ENCODE data around the gene PXYLP1. TPM values are rescaled to one million over a fixed set of nuclear protein-coding genes. Genes with fewer than 3 reads are reported as not detected.
"Not testable (repeated sequence)": the region's sequence is repeated elsewhere in the genome, so short reads cannot be mapped to it uniquely, and the experiment has no call there.

PXYLP1 gene
- total and polyA plus RNA-seq, 2 experiments from 2014 or later, result 15.8 to 18.7 TPM

- in situ Hi-C loops (cut with MboI), result no loop called here
- no peak for DNase-seq
Observed at GRCh38 chr3:141292356-141293058, 60.9 kb downstream of the PXYLP1 start.

DNA sequence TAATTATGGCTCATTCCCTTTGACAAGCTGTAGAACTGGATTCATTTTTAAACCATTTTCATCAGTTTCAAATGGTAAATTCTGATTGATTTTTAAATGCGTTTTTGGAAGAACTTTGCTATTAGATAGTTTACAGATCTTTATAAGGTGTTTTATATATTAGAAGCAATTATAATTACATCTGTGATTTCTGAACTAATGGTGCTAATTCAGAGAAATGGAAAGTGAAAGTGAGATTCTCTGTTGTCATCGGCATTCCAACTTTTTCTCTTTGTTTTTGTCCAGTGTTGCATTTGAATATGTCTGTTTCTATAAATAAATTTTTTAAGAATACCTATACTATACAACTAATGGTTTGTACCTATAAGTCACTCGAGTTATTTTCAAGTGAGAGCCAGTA is 62.7 kb downstream of the PXYLP1 start:
- in situ Hi-C loops (cut with MboI), result no loop called here
- Histone ChIP-seq H3K27ac (peak overlapping the region; percentile 68), H3K9me2 (ENCODE audit: insufficient read depth) (no peaks in the 10 kb centered on the region)

More at GRCh38 chr3:141292356-141293058, 60.9 kb downstream of the PXYLP1 start:
- Histone ChIP-seq H3K36me3 (ENCODE audit: low read depth) (0 out of 2 replicates have a peak, but pooled peaks cover 5% of the 10 kb centered on the region), H3K27me3 (replicated peaks; ENCODE audit: insufficient read depth) (no peaks in the 10 kb centered on the region), H3K9me2 (ENCODE audit: insufficient read depth) (no peaks in the 10 kb centered on the region), H3K27ac (no peak overlapping the region), H3K9ac (no peak overlapping the region), H4K20me1 (ENCODE audit: insufficient read depth) (no peaks in the 10 kb centered on the region), H3K4me2 (ENCODE audit: unreplicated experiment) (no peak overlapping the region), H3K4me3 (no peak overlapping the region), H2AFZ (no peak overlapping the region), H3K79me2 (ENCODE audit: insufficient read depth) (no peaks in the 10 kb centered on the region), H3K9me3 (ENCODE audit: low read depth) (no peaks in the 10 kb centered on the region), H3F3A (ENCODE audit: insufficient read depth) (peaks cover 9% of the 10 kb centered on the region; the same call in 1 of the 2 replicates), H3K4me1 (ENCODE audit: insufficient read depth) (peaks cover 16% of the 10 kb centered on the region)
- TF ChIP-seq EZH2phosphoT487 (IDR thresholded peaks at IDR 0.05; ENCODE audit: insufficient read depth, low read depth) (no peak), EZH2 (IDR thresholded peaks at IDR 0.05; ENCODE audit: insufficient read depth, poor library complexity, severe bottlenecking) (no peak)
- 95 to 96% methylated on average over 19 of the region's 19 CpGs for WGBS, 2 experiments (ENCODE audit: low coverage in 1 of 2, low lambda C conversion rate in 2 of 2, missing lambda C conversion rate in 2 of 2)

GRCh38 chr3:141294848-141295247 is 63.2 kb downstream of the PXYLP1 start:
- Histone ChIP-seq H4K20me1 (ENCODE audit: insufficient read depth) (no peaks in the 10 kb centered on the region), H3K27me3 (replicated peaks; ENCODE audit: insufficient read depth) (no peaks in the 10 kb centered on the region), H3K4me1 (ENCODE audit: insufficient read depth) (peaks cover 16% of the 10 kb centered on the region), H3K9ac (peak overlapping the region; percentile 73), H3K4me2 (ENCODE audit: unreplicated experiment) (peak overlapping the region; percentile 97), H3K79me2 (ENCODE audit: insufficient read depth) (no peaks in the 10 kb centered on the region), H3K4me3 (peak overlapping the region; percentile 73), H3F3A (ENCODE audit: insufficient read depth) (peaks cover 9% of the 10 kb centered on the region; the same call in 1 of the 2 replicates), H3K36me3 (ENCODE audit: low read depth) (0 out of 2 replicates have a peak, but pooled peaks cover 5% of the 10 kb centered on the region), H3K9me2 (ENCODE audit: insufficient read depth) (no peaks in the 10 kb centered on the region), H3K27ac (peak overlapping the region; percentile 68), H2AFZ (peak overlapping the region; percentile 64), H3K9me3 (ENCODE audit: low read depth) (no peaks in the 10 kb centered on the region)
- DNase-seq, result peak; percentile 89
- in situ Hi-C loops (cut with MboI), result no loop called here
- WGBS, 2 experiments (ENCODE audit: low coverage in 1 of 2, low lambda C conversion rate in 2 of 2, missing lambda C conversion rate in 2 of 2), result 2 to 4% methylated on average over 2 of the region's 2 CpGs
- no peak for TF ChIP-seq EZH2 (IDR thresholded peaks at IDR 0.05; ENCODE audit: insufficient read depth, poor library complexity, severe bottlenecking)
- no peak for TF ChIP-seq EZH2phosphoT487 (IDR thresholded peaks at IDR 0.05; ENCODE audit: insufficient read depth, low read depth)

More for the DNA sequence above, 62.7 kb downstream of the PXYLP1 start:
- H2AFZ ChIP-seq, result peak overlapping the region; percentile 64
- H4K20me1 ChIP-seq (ENCODE audit: insufficient read depth), result no peaks in the 10 kb centered on the region
- 0 out of 2 replicates have a peak, but pooled peaks cover 5% of the 10 kb centered on the region for H3K36me3 ChIP-seq (ENCODE audit: low read depth)
- no peaks in the 10 kb centered on the region for H3K9me3 ChIP-seq (ENCODE audit: low read depth)
- no peaks in the 10 kb centered on the region for H3K79me2 ChIP-seq (ENCODE audit: insufficient read depth)
- DNase-seq, result peak; percentile 43
- WGBS, 2 experiments (ENCODE audit: low coverage in 1 of 2, low lambda C conversion rate in 2 of 2, missing lambda C conversion rate in 2 of 2), result 2 to 8% methylated on average over 3 of the region's 3 CpGs
- H3K4me2 ChIP-seq (ENCODE audit: unreplicated experiment), result peak overlapping the region; percentile 97
- H3F3A ChIP-seq (ENCODE audit: insufficient read depth), result peaks cover 9% of the 10 kb centered on the region; the same call in 1 of the 2 replicates
- TF ChIP-seq EZH2phosphoT487 (IDR thresholded peaks at IDR 0.05; ENCODE audit: insufficient read depth, low read depth) (no peak), EZH2 (IDR thresholded peaks at IDR 0.05; ENCODE audit: insufficient read depth, poor library complexity, severe bottlenecking) (no peak)
- peak overlapping the region; percentile 73 for H3K9ac ChIP-seq
- peaks cover 16% of the 10 kb centered on the region for H3K4me1 ChIP-seq (ENCODE audit: insufficient read depth)
- H3K27me3 ChIP-seq (replicated peaks; ENCODE audit: insufficient read depth), result no peaks in the 10 kb centered on the region
- peak overlapping the region; percentile 73 for H3K4me3 ChIP-seq

GRCh38 chr3:141300426-141300825 is 68.8 kb downstream of the PXYLP1 start:
- H3K4me3 ChIP-seq; H3K9ac ChIP-seq; H4K20me1 ChIP-seq (ENCODE audit: insufficient read depth); H3K79me2 ChIP-seq (ENCODE audit: insufficient read depth); H3K4me2 ChIP-seq (ENCODE audit: unreplicated experiment); H3K9me3 ChIP-seq (ENCODE audit: low read depth); H3K9me2 ChIP-seq (ENCODE audit: insufficient read depth); H2AFZ ChIP-seq; H3K36me3 ChIP-seq (ENCODE audit: low read depth); H3K27ac ChIP-seq; H3K27me3 ChIP-seq (replicated peaks; ENCODE audit: insufficient read depth); DNase-seq: not testable (repeated sequence)
- WGBS, 2 experiments (ENCODE audit: low coverage in 1 of 2, low lambda C conversion rate in 2 of 2, missing lambda C conversion rate in 2 of 2), result 86 to 91% methylated on average over 7 of the region's 7 CpGs
- Histone ChIP-seq H3F3A (ENCODE audit: insufficient read depth) (peaks cover 19% of the 10 kb centered on the region), H3K4me1 (ENCODE audit: insufficient read depth) (peaks cover 15% of the 10 kb centered on the region)
- in situ Hi-C loops (cut with MboI), result loop anchor here (25.0 kb wide), 1 partner anchor 262 kb away; no protein-coding TSS in a partner anchor

Measured in GM23248 (cell line).